ENCODE measurements around the gene GAREM1.

DNA sequence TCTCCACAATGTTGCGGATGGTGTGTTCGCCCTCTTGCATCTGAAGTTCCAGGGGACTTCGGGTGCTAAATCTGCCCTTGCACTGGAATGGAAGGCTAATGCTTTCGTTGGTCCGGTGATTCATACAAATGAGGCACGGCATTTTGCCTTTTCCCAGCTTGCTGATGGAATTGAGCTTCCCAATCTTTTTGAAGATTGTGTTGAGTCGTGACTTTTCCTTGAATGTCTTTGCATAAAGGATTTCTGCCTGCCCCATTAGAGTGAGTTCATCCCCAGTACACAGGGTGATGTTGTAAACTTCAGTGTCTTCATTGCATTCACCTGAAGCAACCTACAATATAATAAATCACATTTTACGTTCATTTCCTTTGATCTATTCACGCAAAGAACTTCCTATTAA is 182.8 kb downstream of the GAREM1 start:
- TF ChIP-seq SP2 (IDR thresholded peaks at IDR 0.05; ENCODE audit: extremely low read depth, low read depth, low read length, poor library complexity, severe bottlenecking) (no peak), ZNF124 (CRISPR knock-in tag; IDR thresholded peaks at IDR 0.05) (no peak), ESRRA (IDR thresholded peaks at IDR 0.05; ENCODE audit: borderline replicate concordance, low read depth) (no peak), ZBTB33 (CRISPR knock-in tag; IDR thresholded peaks at IDR 0.05) (no peak), ZSCAN32 (CRISPR knock-in tag; IDR thresholded peaks at IDR 0.05) (no peak), GMEB1 (CRISPR knock-in tag; IDR thresholded peaks at IDR 0.05) (no peak), MYC (IDR thresholded peaks at IDR 0.05; ENCODE audit: low read depth, low read length) (no peak), MYC (CRISPR knock-in tag; IDR thresholded peaks at IDR 0.05; ENCODE audit: borderline replicate concordance, low read depth) (no peak), ZNF644 (tag; IDR thresholded peaks at IDR 0.05; ENCODE audit: low read depth) (no peak), CREB1 (IDR thresholded peaks at IDR 0.05) (no peak), CREB1 (CRISPR knock-in tag; IDR thresholded peaks at IDR 0.05) (no peak), LARP7 (IDR thresholded peaks at IDR 0.05) (no peak), E2F4 (CRISPR knock-in tag; IDR thresholded peaks at IDR 0.05; ENCODE audit: low read depth) (no peak)
- TF ChIP-seq, protein P1, sequence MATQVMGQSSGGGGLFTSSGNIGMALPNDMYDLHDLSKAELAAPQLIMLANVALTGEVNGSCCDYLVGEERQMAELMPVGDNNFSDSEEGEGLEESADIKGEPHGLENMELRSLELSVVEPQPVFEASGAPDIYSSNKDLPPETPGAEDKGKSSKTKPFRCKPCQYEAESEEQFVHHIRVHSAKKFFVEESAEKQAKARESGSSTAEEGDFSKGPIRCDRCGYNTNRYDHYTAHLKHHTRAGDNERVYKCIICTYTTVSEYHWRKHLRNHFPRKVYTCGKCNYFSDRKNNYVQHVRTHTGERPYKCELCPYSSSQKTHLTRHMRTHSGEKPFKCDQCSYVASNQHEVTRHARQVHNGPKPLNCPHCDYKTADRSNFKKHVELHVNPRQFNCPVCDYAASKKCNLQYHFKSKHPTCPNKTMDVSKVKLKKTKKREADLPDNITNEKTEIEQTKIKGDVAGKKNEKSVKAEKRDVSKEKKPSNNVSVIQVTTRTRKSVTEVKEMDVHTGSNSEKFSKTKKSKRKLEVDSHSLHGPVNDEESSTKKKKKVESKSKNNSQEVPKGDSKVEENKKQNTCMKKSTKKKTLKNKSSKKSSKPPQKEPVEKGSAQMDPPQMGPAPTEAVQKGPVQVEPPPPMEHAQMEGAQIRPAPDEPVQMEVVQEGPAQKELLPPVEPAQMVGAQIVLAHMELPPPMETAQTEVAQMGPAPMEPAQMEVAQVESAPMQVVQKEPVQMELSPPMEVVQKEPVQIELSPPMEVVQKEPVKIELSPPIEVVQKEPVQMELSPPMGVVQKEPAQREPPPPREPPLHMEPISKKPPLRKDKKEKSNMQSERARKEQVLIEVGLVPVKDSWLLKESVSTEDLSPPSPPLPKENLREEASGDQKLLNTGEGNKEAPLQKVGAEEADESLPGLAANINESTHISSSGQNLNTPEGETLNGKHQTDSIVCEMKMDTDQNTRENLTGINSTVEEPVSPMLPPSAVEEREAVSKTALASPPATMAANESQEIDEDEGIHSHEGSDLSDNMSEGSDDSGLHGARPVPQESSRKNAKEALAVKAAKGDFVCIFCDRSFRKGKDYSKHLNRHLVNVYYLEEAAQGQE (IDR thresholded peaks at IDR 0.05; ENCODE audit: borderline replicate concordance) = no peak
- TF ChIP-seq, protein P1 (CRISPR knock-in tag; IDR thresholded peaks at IDR 0.05; ENCODE audit: low read depth) = no peak
